ENCODE data around the gene ARL15. TPM values are rescaled to one million over a fixed set of nuclear protein-coding genes. Genes with fewer than 3 reads are reported as not detected.

The ARL15 gene
- total RNA-seq, 1 experiment from 2014 or later = 6.9 TPM

- ATAC-seq (no peak), DNase-seq (no peak)
- H2AFZ ChIP-seq (ENCODE audit: low read length) = no peak overlapping the region
- ChIA-PET POLR2A (ENCODE audit: unreplicated experiment) (no interaction called here), CTCF (no interaction called here)
- H3K27me3 ChIP-seq (ENCODE audit: low read length) = no peaks in the 10 kb centered on the region
- no peaks in the 10 kb centered on the region for H3K9me3 ChIP-seq (ENCODE audit: low read length)
- BruUV-seq (replicated peaks) = no TSS peak
- H3F3A ChIP-seq (ENCODE audit: low read length, unreplicated experiment) = no peaks in the 10 kb centered on the region
- no peak overlapping the region for H3K27ac ChIP-seq (ENCODE audit: low read length)
- H3K36me3 ChIP-seq (ENCODE audit: low read depth, low read length) = no peaks in the 10 kb centered on the region
- no peaks in the 10 kb centered on the region for H3K4me1 ChIP-seq (ENCODE audit: insufficient read depth, low read length)
- no peaks in the 10 kb centered on the region for H3K79me2 ChIP-seq (ENCODE audit: low read length)
- no peak overlapping the region for H3K9ac ChIP-seq (ENCODE audit: low read length)
- TF ChIP-seq EZH2 (IDR thresholded peaks at IDR 0.05; ENCODE audit: low read length, unreplicated experiment) (no peak), EZH2phosphoT487 (IDR thresholded peaks at IDR 0.05; ENCODE audit: borderline replicate concordance, low read length) (no peak)
- TF ChIP-seq, protein P1, sequence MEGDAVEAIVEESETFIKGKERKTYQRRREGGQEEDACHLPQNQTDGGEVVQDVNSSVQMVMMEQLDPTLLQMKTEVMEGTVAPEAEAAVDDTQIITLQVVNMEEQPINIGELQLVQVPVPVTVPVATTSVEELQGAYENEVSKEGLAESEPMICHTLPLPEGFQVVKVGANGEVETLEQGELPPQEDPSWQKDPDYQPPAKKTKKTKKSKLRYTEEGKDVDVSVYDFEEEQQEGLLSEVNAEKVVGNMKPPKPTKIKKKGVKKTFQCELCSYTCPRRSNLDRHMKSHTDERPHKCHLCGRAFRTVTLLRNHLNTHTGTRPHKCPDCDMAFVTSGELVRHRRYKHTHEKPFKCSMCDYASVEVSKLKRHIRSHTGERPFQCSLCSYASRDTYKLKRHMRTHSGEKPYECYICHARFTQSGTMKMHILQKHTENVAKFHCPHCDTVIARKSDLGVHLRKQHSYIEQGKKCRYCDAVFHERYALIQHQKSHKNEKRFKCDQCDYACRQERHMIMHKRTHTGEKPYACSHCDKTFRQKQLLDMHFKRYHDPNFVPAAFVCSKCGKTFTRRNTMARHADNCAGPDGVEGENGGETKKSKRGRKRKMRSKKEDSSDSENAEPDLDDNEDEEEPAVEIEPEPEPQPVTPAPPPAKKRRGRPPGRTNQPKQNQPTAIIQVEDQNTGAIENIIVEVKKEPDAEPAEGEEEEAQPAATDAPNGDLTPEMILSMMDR (conservative IDR thresholded peaks at IDR 0.05; ENCODE audit: low read depth, low read length) = no peak
- intact Hi-C loops (cut with micrococcal nuclease) = no loop called here
- no peaks in the 10 kb centered on the region for H4K20me1 ChIP-seq (ENCODE audit: low read length)
- no peaks in the 10 kb centered on the region for H3K9me2 ChIP-seq (replicated peaks; ENCODE audit: low read length)
- no peak overlapping the region for H3K4me3 ChIP-seq (ENCODE audit: low read length)
- H3K4me2 ChIP-seq (ENCODE audit: low read length) = no peak overlapping the region
These were observed 428.2 kb downstream of the ARL15 start for GRCh38 chr5:53882006-53882675.

DNA sequence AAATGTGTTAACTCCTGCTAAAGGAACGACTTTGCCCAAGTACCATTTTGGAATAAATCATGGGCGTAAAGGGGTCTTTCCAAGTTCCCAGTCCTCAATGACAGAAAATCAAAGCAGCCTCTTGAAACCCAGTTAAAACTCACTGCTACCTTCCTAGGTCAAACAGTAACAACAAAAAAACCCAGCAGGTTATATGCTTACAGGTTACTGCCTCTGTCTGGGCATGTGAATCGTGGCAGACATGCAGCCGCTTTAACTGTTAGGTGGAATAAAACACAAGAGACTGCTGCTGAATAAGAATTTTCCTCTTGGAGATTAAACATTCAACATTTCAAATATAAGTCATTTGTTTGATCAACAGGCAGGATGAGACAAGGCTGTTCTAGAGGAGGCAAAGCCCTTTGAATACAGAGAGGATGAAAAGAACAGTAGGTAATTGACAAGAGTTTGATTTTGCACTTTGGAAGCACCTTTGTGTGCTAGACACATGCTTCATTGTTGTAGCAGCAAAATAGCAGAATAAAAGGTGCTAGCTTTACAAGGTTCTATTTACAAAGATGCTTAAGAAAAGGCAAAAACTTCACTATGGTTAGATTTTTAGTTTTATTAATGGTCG lies 430.6 kb downstream of the ARL15 start:
- CTCF ChIA-PET = no interaction called here
- Histone ChIP-seq H3K4me2 (ENCODE audit: low read length) (no peak overlapping the region), H3K9me3 (ENCODE audit: low read length) (no peaks in the 10 kb centered on the region), H3F3A (ENCODE audit: low read length, unreplicated experiment) (no peaks in the 10 kb centered on the region), H3K36me3 (ENCODE audit: low read depth, low read length) (no peaks in the 10 kb centered on the region), H3K9ac (ENCODE audit: low read length) (no peak overlapping the region), H3K27me3 (ENCODE audit: low read length) (no peaks in the 10 kb centered on the region), H2AFZ (ENCODE audit: low read length) (no peak overlapping the region), H4K20me1 (ENCODE audit: low read length) (no peaks in the 10 kb centered on the region), H3K79me2 (ENCODE audit: low read length) (no peaks in the 10 kb centered on the region), H3K9me2 (replicated peaks; ENCODE audit: low read length) (no peaks in the 10 kb centered on the region), H3K4me3 (ENCODE audit: low read length) (no peak overlapping the region), H3K27ac (ENCODE audit: low read length) (no peak overlapping the region), H3K4me1 (ENCODE audit: insufficient read depth, low read length) (no peaks in the 10 kb centered on the region)
- POLR2A ChIA-PET (ENCODE audit: unreplicated experiment) = no interaction called here
- no TSS peak for BruUV-seq (replicated peaks)
- intact Hi-C loops (cut with micrococcal nuclease) = loop anchor here (10.0 kb wide), 1 partner anchor 755 kb away; no protein-coding TSS in a partner anchor
- TF ChIP-seq EZH2 (IDR thresholded peaks at IDR 0.05; ENCODE audit: low read length, unreplicated experiment) = no peak
- TF ChIP-seq, protein P1 (conservative IDR thresholded peaks at IDR 0.05; ENCODE audit: low read depth, low read length) = no peak
- TF ChIP-seq EZH2phosphoT487 (IDR thresholded peaks at IDR 0.05; ENCODE audit: borderline replicate concordance, low read length) = no peak
- ATAC-seq = no peak
- no peak for DNase-seq

DNA sequence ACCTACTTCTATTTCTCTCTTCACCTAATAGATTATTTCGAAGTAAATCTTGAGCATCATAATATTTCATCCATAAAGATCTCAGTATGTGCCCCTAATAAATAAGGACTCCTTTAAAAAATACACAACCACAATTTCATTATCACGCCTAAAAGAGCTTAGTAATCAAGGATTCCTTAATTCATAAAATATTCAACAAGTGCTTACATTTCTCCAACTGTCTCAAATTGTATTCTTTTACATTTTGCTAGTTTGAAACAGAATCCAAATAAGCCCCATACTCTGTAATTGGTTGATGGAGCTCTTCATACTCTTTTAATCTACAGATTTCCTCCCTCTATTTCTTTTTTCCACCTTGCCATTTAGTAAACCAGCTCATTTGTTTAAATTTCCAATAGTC lies 432.4 kb downstream of the ARL15 start:
- no peak for DNase-seq
- Histone ChIP-seq H2AFZ (ENCODE audit: low read length) (no peak overlapping the region), H3K9me2 (replicated peaks; ENCODE audit: low read length) (no peaks in the 10 kb centered on the region), H3K4me2 (ENCODE audit: low read length) (no peak overlapping the region), H3K79me2 (ENCODE audit: low read length) (no peaks in the 10 kb centered on the region), H3K36me3 (ENCODE audit: low read depth, low read length) (no peaks in the 10 kb centered on the region), H4K20me1 (ENCODE audit: low read length) (no peaks in the 10 kb centered on the region), H3K27me3 (ENCODE audit: low read length) (no peaks in the 10 kb centered on the region), H3K9ac (ENCODE audit: low read length) (no peak overlapping the region), H3K9me3 (ENCODE audit: low read length) (no peaks in the 10 kb centered on the region), H3K4me3 (ENCODE audit: low read length) (no peak overlapping the region), H3F3A (ENCODE audit: low read length, unreplicated experiment) (no peaks in the 10 kb centered on the region), H3K27ac (ENCODE audit: low read length) (no peak overlapping the region), H3K4me1 (ENCODE audit: insufficient read depth, low read length) (no peaks in the 10 kb centered on the region)
- no peak for ATAC-seq
- BruUV-seq (replicated peaks) = no TSS peak
- intact Hi-C loops (cut with micrococcal nuclease) = loop anchor here (10.0 kb wide), 1 partner anchor 753 kb away; no protein-coding TSS in a partner anchor
- TF ChIP-seq EZH2 (IDR thresholded peaks at IDR 0.05; ENCODE audit: low read length, unreplicated experiment) = no peak
- TF ChIP-seq, protein P1 (conservative IDR thresholded peaks at IDR 0.05; ENCODE audit: low read depth, low read length) = no peak
- no peak for TF ChIP-seq EZH2phosphoT487 (IDR thresholded peaks at IDR 0.05; ENCODE audit: borderline replicate concordance, low read length)
- CTCF ChIA-PET = no interaction called here
- POLR2A ChIA-PET (ENCODE audit: unreplicated experiment) = interaction anchor here (0.6 kb wide), 1 partner anchor 117 kb away, joined by 3 read pairs; no protein-coding TSS in a partner anchor

Data from PC-3 (cell line).